K562 (cell line): ENCODE results near the gene HOXB1.

Experiments
- CUX1 ChIP-seq: fragments of 200-800 bp; sonication (Bioruptor generic); IDR thresholded peaks from 2 replicates; pipeline ENCODE4 v1.6.1; 2016; ENCODE audit warnings: missing genetic modification characterization, missing compliant biosample characterization
- FOXA3 ChIP-seq, 2 experiments: fragments of 450-650 bp in 1 of 2; sonication (generic) in 1 of 2; formaldehyde crosslinking; IDR thresholded peaks in 1 of 2; conservative IDR thresholded peaks in 1 of 2; 2 replicates each; pipeline versions ENCODE4 v1.4.0 to v1.8.0; 2020 to 2022; ENCODE audit warnings: mild to moderate bottlenecking in 2 of 2, missing genetic modification reagents in 1 of 2
- NRF1 ChIP-seq, 2 experiments: fragments of 450-650 bp; IDR thresholded peaks in 1 of 2; conservative IDR thresholded peaks in 1 of 2; 2 replicates each; pipeline ENCODE4 v1.6.1; 2014; ENCODE audit warnings: mild to moderate bottlenecking in 2 of 2

- TF ChIP-seq NRF1 (conservative IDR thresholded peaks at IDR 0.05 in 1 of 2, IDR thresholded peaks at IDR 0.05 in 1 of 2) (no peak), FOXA3 (CRISPR knock-in tag; conservative IDR thresholded peaks at IDR 0.05 in 1 of 2, IDR thresholded peaks at IDR 0.05 in 1 of 2) (no peak), CUX1 (CRISPR knock-in tag) (no peak)
These were observed 15.5 kb upstream of the HOXB1 start for GRCh38 chr17:48546137-48546923.
